ENCODE data around the gene ADARB1.

GRCh38 chr21:45111703-45112102, 37.3 kb downstream of the ADARB1 start:
- TF ChIP-seq CTCF (IDR thresholded peaks at IDR 0.05; ENCODE audit: insufficient read depth, low read depth, low read length) (no peak), EZH2 (IDR thresholded peaks at IDR 0.05; ENCODE audit: insufficient read depth, low read length) (no peak)

Measured in astrocyte (in vitro differentiated cells and primary cell).